HepG2 (cell line): ENCODE data around the gene RDH8. TPM values are rescaled to one million over a fixed set of nuclear protein-coding genes. Genes with fewer than 3 reads are reported as not detected.

Source experiments
- ATAC-seq: fragments of 200-7000 bp; cut with Tn5 transposase; 3 replicates; pipeline ENCODE4 v1.9.1; 2020; ENCODE audit warnings: mild to moderate bottlenecking, moderate library complexity
- BruUV-seq: library from RNA; stranded (reverse); fragments of 400-500 nt; replicated peaks from 2 replicates; lab custom pipeline; 2021; lab: Mats Ljungman, UMichigan
- CTCF ChIA-PET: fragments of 300-600 bp; formaldehyde crosslinking; extraction: SDS; loops from one replicate; lab custom pipeline; 2021; ENCODE audit warnings: low total read pairs, inconsistent platforms, low intra/inter-chr PET ratio; lab: Yijun Ruan, JAX
- POLR2A ChIA-PET: fragments of 350-600 bp; sonication (Branson Sonifier 250); formaldehyde crosslinking; loops from one replicate; lab custom pipeline; 2020; ENCODE audit warnings: antibody characterized with exemption, inconsistent platforms; lab: Yijun Ruan, JAX
- DNase-seq: peaks from one replicate; pipeline ENCODE4 v3.0.0-alpha.2; 2015; ENCODE audit warnings: low spot score
- FAIRE-seq: peaks from 3 replicates; lab custom pipeline; 2011; peaks lifted over from hg19 to GRCh38; lab: Jason Lieb, UNC
- H2AFZ ChIP-seq: one replicate; pipeline ENCODE4 v1.6.1; 2011; ENCODE audit warnings: low read length, inconsistent platforms
- H3K27ac ChIP-seq: fragments of 300-600 bp; 3 replicates; pipeline ENCODE4 v1.8.0; 2011; ENCODE audit warnings: mixed run types, mild to moderate bottlenecking, mixed read lengths, low read length, inconsistent platforms; ENCODE audit not compliant: insufficient read depth; ENCODE audit errors: extremely low read length
- H3K27me3 ChIP-seq, 2 experiments: fragments of 200-600 bp in 1 of 2; 2 replicates in 1 of 2; 3 replicates in 1 of 2; pipeline versions ENCODE4 v1.6.0 to v1.8.0; 2011; ENCODE audit warnings: low read length in 2 of 2, mild to moderate bottlenecking in 2 of 2, moderate library complexity in 2 of 2, inconsistent platforms in 1 of 2; ENCODE audit not compliant: insufficient read depth in 2 of 2, control insufficient read depth in 1 of 2
- H3K36me3 ChIP-seq, 2 experiments: fragments of 200-600 bp in 1 of 2; replicated peaks in 1 of 2; 2 replicates in 1 of 2; 3 replicates in 1 of 2; pipeline versions ENCODE4 v1.5.1 to v1.8.0; 2011; ENCODE audit warnings: low read length in 2 of 2, inconsistent platforms in 1 of 2; ENCODE audit not compliant: insufficient read depth in 2 of 2, control insufficient read depth in 1 of 2
- H3K4me1 ChIP-seq: 2 replicates; pipeline ENCODE4 v1.5.1; 2012; ENCODE audit warnings: low read length, inconsistent platforms; ENCODE audit not compliant: insufficient read depth
- H3K4me2 ChIP-seq: 2 replicates; pipeline ENCODE4 v1.6.0; 2011; ENCODE audit warnings: low read depth, low read length, inconsistent platforms
- H3K4me3 ChIP-seq, 3 experiments: fragments of 200-600 bp in 1 of 3; sonication (generic), shearing (Covaris generic) in 1 of 3; replicated peaks in 1 of 3; 2 replicates each; pipeline ENCODE4 v1.5.1; 2011 to 2016; ENCODE audit warnings: low read length in 3 of 3, inconsistent platforms in 2 of 3, low read depth in 2 of 3, mild to moderate bottlenecking in 2 of 3, control low read depth in 1 of 3, mixed read lengths in 1 of 3; ENCODE audit not compliant: insufficient read depth in 1 of 3
- H3K79me2 ChIP-seq: one replicate; pipeline ENCODE4 v1.6.1; 2011; ENCODE audit warnings: low read length, inconsistent platforms; ENCODE audit not compliant: insufficient read depth
- H3K9ac ChIP-seq: 2 replicates; pipeline ENCODE4 v1.6.0; 2011; ENCODE audit warnings: mild to moderate bottlenecking, low read depth, low read length, inconsistent platforms; ENCODE audit not compliant: insufficient read depth
- H3K9me3 ChIP-seq: 2 replicates; pipeline ENCODE4 v1.5.1; 2012; ENCODE audit warnings: mild to moderate bottlenecking, low read length
- H4K20me1 ChIP-seq: 2 replicates; pipeline ENCODE4 v1.6.0; 2011; ENCODE audit warnings: inconsistent platforms, mild to moderate bottlenecking, low read length, moderate library complexity; ENCODE audit not compliant: insufficient read depth
- CREB1 ChIP-seq, 2 experiments: fragments of 450-650 bp in 1 of 2; IDR thresholded peaks; 2 replicates each; pipeline ENCODE4 v1.6.1; 2016 to 2017; ENCODE audit warnings: control low read depth in 1 of 2, mild to moderate bottlenecking in 1 of 2, missing compliant biosample characterization in 1 of 2, missing genetic modification characterization in 1 of 2
- EZH2 ChIP-seq: conservative IDR thresholded peaks from 2 replicates; pipeline ENCODE4 v1.6.1; 2012; ENCODE audit warnings: mild to moderate bottlenecking, low read depth, low read length, moderate library complexity
- FOSL2 ChIP-seq: sonication (generic); formaldehyde crosslinking; IDR thresholded peaks from 2 replicates; pipeline ENCODE4 v1.4.0; 2020; ENCODE audit warnings: missing genetic modification reagents
- HDAC1 ChIP-seq: sonication (generic); formaldehyde crosslinking; IDR thresholded peaks from 2 replicates; pipeline ENCODE4 v1.5.1; 2020; ENCODE audit warnings: mild to moderate bottlenecking, missing genetic modification reagents
- HHEX ChIP-seq: IDR thresholded peaks from 2 replicates; pipeline ENCODE4 v1.6.1; 2016; ENCODE audit warnings: control low read depth
- HOXA5 ChIP-seq: sonication (generic); formaldehyde crosslinking; IDR thresholded peaks from 2 replicates; pipeline ENCODE4 v1.4.0; 2020; ENCODE audit warnings: missing genetic modification reagents
- KDM2A ChIP-seq: sonication (generic); formaldehyde crosslinking; IDR thresholded peaks from 2 replicates; pipeline ENCODE4 v1.4.0; 2020; ENCODE audit warnings: low read depth, missing genetic modification reagents, borderline replicate concordance
- MXI1 ChIP-seq: IDR thresholded peaks from 3 replicates; pipeline ENCODE4 v1.6.1; 2012; ENCODE audit warnings: low read depth, low read length, inconsistent platforms, borderline replicate concordance
- PHF21A ChIP-seq: sonication (generic); formaldehyde crosslinking; IDR thresholded peaks from 2 replicates; pipeline ENCODE4 v1.5.0; 2020; ENCODE audit warnings: mild to moderate bottlenecking, missing genetic modification reagents
- RBM22 ChIP-seq: fragments of 200-400 bp; formaldehyde crosslinking; optimal IDR thresholded peaks from 2 replicates; pipeline ENCODE3; 2017; ENCODE audit warnings: mild to moderate bottlenecking, low read length, moderate library complexity
- STAT5B ChIP-seq: sonication (generic); formaldehyde crosslinking; IDR thresholded peaks from 2 replicates; pipeline ENCODE4 v1.4.0; 2020; ENCODE audit warnings: missing genetic modification reagents
- SUZ12 ChIP-seq: fragments of 150-350 bp; IDR thresholded peaks from 2 replicates; pipeline ENCODE4 v1.6.1; 2014; ENCODE audit warnings: low read depth, low read length
- TBX3 ChIP-seq: fragments of 450-650 bp; IDR thresholded peaks from 2 replicates; pipeline ENCODE4 v1.6.1; 2017; ENCODE audit warnings: antibody characterized with exemption, mild to moderate bottlenecking, inconsistent platforms, borderline replicate concordance
- ZNF468 ChIP-seq: sonication (generic); formaldehyde crosslinking; IDR thresholded peaks from 2 replicates; pipeline ENCODE4 v1.8.0; 2022; ENCODE audit warnings: mild to moderate bottlenecking, moderate library complexity, missing genetic modification reagents
- ZNF484 ChIP-seq: sonication (generic); formaldehyde crosslinking; IDR thresholded peaks from 2 replicates; pipeline ENCODE4 v1.5.1; 2020; ENCODE audit warnings: mild to moderate bottlenecking, low read depth, missing genetic modification reagents, borderline replicate concordance
- WGBS: methylation state at CpG from one replicate; pipeline ENCODE4 v1.1.6; 2017; ENCODE audit warnings: low lambda C conversion rate; 5-methylcytosine and 5-hydroxymethylcytosine counted together
- in situ Hi-C: cut with HindIII; loops from 2 replicates; pipeline ENCODE4 v1.10.0; 2017; ENCODE audit warnings: low pct_unique_long_range_greater_than_20kb; ENCODE audit not compliant: extremely low pct_ligation_motif_present
- intact Hi-C: fragments of 100-400 bp; cut with micrococcal nuclease; formaldehyde crosslinking; loops from one replicate; pipeline ENCODE4 v1.10.0; 2022; ENCODE audit not compliant: unreplicated experiment
- polyA plus RNA-seq, 8 experiments: library from polyadenylated mRNA; depleted of rRNA in 3 of 8; stranded (reverse) in 7 of 8; unstranded in 1 of 8; fragments of >200 nt; fragmentation: Illumina TruSeq in 4 of 8; extraction: Trizol in 4 of 8; gene quantifications; 2 replicates each; pipeline versions ENCODE4 v1.2.1 to v1.2.3, GENCODE V29; 2011 to 2016; ENCODE audit warnings: low read depth in 4 of 8, missing spikeins in 1 of 8, mixed read lengths in 1 of 8; ENCODE audit not compliant: insufficient read depth in 1 of 8
- total RNA-seq, 5 experiments: library from RNA; depleted of rRNA; stranded (reverse); fragments of >200 nt; fragmentation: Illumina TruSeq; extraction: Trizol; gene quantifications; 2 replicates each; pipeline ENCODE4 v1.2.3, GENCODE V29; 2016; ENCODE audit warnings: low read depth in 1 of 5
- TF ChIP-seq, protein P1 (sequence below): sonication (generic); formaldehyde crosslinking; IDR thresholded peaks from 2 replicates; pipeline ENCODE4 v1.8.1; 2023; ENCODE audit warnings: mild to moderate bottlenecking, moderate library complexity, missing genetic modification reagents
- TF ChIP-seq, protein P2 (sequence below): sonication (generic); formaldehyde crosslinking; IDR thresholded peaks from 2 replicates; pipeline ENCODE4 v1.4.0; 2020; ENCODE audit warnings: missing genetic modification reagents, borderline replicate concordance
- TF ChIP-seq, protein P3 (sequence below): sonication (generic); formaldehyde crosslinking; IDR thresholded peaks from 2 replicates; pipeline ENCODE4 v1.8.1; 2023; ENCODE audit warnings: missing genetic modification reagents, mild to moderate bottlenecking, borderline replicate concordance

RDH8 gene
- total and polyA plus RNA-seq, 2 of the 13 experiments (the other 11 are each of a cell fraction or from before 2014, with no cell fraction given): not detected

DNA sequence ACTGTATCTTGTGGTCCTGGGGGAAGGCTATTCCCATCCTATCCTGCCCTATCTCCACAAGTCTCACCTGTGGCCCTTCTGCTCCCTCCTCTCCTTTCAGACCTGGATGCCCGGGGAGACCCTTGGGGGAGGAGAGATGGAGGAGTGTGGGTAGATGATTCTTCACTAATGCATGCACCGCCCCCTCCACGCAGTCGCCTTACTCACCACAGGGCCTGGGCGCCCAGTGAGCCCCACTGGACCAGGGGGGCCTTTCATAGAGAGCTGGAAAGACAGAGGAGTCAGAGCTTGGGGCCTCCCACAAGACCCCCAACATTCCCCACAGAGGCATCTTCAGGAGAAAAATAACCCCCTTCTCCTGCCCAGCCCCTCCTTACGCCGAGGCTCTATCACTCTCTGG, 17.3 kb upstream of the RDH8 start:
- no peak for DNase-seq
- Histone ChIP-seq H2AFZ (no peak overlapping the region), H3K4me1 (no peaks in the 10 kb centered on the region), H3K36me3 (no peaks in the 10 kb centered on the region), H3K79me2 (no peaks in the 10 kb centered on the region), H3K27ac (no peak overlapping the region), H4K20me1 (no peaks in the 10 kb centered on the region), H3K27me3 (peaks cover 3 to 17% of the 10 kb centered on the region in 2 experiments; a peak in 2 of 5 replicates), H3K9ac (no peak overlapping the region), H3K9me3 (no peaks in the 10 kb centered on the region), H3K4me2 (no peak overlapping the region), H3K4me3 (no peak overlapping the region)
- in situ Hi-C loops (no loop called here), intact Hi-C loops (no loop called here)
- TF ChIP-seq HDAC1 (CRISPR knock-in tag): no peak
- TF ChIP-seq, protein P1, sequence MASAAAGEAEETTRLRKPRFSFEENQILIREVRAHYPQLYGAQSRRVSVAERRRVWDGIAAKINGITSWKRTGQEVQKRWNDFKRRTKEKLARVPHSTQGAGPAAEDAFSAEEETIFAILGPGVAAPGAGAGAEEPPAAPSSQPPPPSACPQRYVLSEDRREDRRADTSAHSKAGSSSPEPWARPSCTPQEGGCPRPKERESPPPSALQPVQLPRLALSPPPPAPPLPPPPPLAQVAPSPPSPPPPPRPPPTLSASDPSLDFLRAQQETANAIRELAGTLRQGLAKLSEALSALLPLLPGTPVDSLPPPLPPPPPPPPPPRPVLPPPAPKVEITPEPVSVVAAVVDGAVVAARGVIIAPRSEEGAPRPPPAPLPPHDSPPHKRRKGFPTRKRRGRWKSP (CRISPR knock-in tag): no peak
- TF ChIP-seq MXI1: no peak
- TF ChIP-seq STAT5B: no peak
- no peak for TF ChIP-seq ZNF484 (CRISPR knock-in tag)
- TF ChIP-seq, protein P2, sequence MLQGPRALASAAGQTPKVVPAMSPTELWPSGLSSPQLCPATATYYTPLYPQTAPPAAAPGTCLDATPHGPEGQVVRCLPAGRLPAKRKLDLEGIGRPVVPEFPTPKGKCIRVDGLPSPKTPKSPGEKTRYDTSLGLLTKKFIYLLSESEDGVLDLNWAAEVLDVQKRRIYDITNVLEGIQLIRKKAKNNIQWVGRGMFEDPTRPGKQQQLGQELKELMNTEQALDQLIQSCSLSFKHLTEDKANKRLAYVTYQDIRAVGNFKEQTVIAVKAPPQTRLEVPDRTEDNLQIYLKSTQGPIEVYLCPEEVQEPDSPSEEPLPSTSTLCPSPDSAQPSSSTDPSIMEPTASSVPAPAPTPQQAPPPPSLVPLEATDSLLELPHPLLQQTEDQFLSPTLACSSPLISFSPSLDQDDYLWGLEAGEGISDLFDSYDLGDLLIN (CRISPR knock-in tag): no peak
- ChIA-PET POLR2A (no interaction called here), CTCF (no interaction called here)
- WGBS: 39% methylated on average over 6 of the region's 7 CpGs
- no TSS peak for BruUV-seq
- ATAC-seq: no peak
- FAIRE-seq: no peak

DNA sequence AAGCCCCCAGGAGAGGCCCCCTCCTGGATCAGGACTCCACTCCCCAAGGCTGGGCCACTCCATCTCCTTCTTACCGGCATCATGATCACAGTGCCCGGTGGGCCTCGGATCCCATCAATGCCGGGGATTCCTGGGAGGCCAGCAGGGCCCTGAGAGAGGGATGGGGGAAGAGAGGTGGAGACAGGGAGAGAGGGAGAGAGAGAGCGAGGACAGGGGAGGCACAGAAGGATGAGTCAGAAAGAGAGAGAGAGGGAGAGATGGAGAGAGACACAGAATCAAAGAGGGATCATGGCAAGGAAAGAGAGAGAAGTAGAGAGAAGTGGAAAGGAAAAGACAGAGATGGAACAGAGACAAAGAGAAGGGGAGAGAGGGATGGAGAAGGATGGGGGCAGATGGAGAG, 16.7 kb upstream of the RDH8 start:
- DNase-seq (no peak), FAIRE-seq (no peak), ATAC-seq (no peak)
- 1% methylated on average over 5 of the region's 5 CpGs for WGBS
- Histone ChIP-seq H3K4me1 (peaks cover 1% of the 10 kb centered on the region), H3K9ac (no peak overlapping the region), H3K9me3 (no peaks in the 10 kb centered on the region), H3K36me3 (no peaks in the 10 kb centered on the region), H2AFZ (no peak overlapping the region), H3K27me3 (peaks cover 3 to 13% of the 10 kb centered on the region in 2 experiments; a peak in 2 of 5 replicates), H3K4me2 (no peak overlapping the region), H3K27ac (no peak overlapping the region), H3K79me2 (no peaks in the 10 kb centered on the region), H4K20me1 (no peaks in the 10 kb centered on the region), H3K4me3 (no peak overlapping the region)
- CTCF ChIA-PET: no interaction called here
- intact Hi-C loops (no loop called here), in situ Hi-C loops (no loop called here)
- POLR2A ChIA-PET: no interaction called here
- no TSS peak for BruUV-seq
- TF ChIP-seq FOSL2 (CRISPR knock-in tag) (no peak), CREB1 (IDR thresholded peaks at IDR 0.05) (no peak), CREB1 (CRISPR knock-in tag; IDR thresholded peaks at IDR 0.05) (no peak), EZH2 (no peak), RBM22 (no peak), HHEX (CRISPR knock-in tag) (no peak), TBX3 (no peak), SUZ12 (no peak), ZNF468 (CRISPR knock-in tag) (no peak), HOXA5 (CRISPR knock-in tag) (no peak), KDM2A (no peak), PHF21A (CRISPR knock-in tag) (no peak)
- TF ChIP-seq, protein P3, sequence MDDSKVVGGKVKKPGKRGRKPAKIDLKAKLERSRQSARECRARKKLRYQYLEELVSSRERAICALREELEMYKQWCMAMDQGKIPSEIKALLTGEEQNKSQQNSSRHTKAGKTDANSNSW: no peak
